Measurements from ENCODE around the gene GREB1. TPM values are rescaled to one million over a fixed set of nuclear protein-coding genes. Genes with fewer than 3 reads are reported as not detected.

The GREB1 gene
- total and polyA plus RNA-seq, 2 donors (not counting 1 experiment from before 2014, with no cell fraction given): 0.04 to 0.39 TPM

GRCh38 chr2:11642972-11643371, 109.1 kb downstream of the GREB1 start:
- no peak for DNase-seq
- intact Hi-C loops (cut with micrococcal nuclease): no loop called here
- Histone ChIP-seq H2AFZ (ENCODE audit: insufficient read depth, low read depth, low read length, poor library complexity, severe bottlenecking) (no peak overlapping the region), H3K4me3 (ENCODE audit: control extremely low read depth in 1 of 5, extremely low read depth in 1 of 5, insufficient read depth in 1 of 5, low read depth in 2 of 5, low read length in 4 of 5) (no peak overlapping the region), H3K79me2 (ENCODE audit: control insufficient read depth, insufficient read depth, low read length) (no peaks in the 10 kb centered on the region), H3K36me3 (replicated peaks in 1 of 2; ENCODE audit: control extremely low read depth in 1 of 2, control insufficient read depth in 1 of 2, extremely low read depth in 1 of 2, insufficient read depth in 2 of 2, low read length in 1 of 2) (no peaks in the 10 kb centered on the region), H3K27ac (ENCODE audit: low read length in 2 of 2) (no peak overlapping the region), H3K27me3 (replicated peaks in 1 of 4; ENCODE audit: control extremely low read depth in 1 of 4, control insufficient read depth in 3 of 4, insufficient read depth in 4 of 4, low read length in 3 of 4) (peaks cover 0 to 6% (median 0%) of the 10 kb centered on the region in 4 experiments), H3K4me2 (replicated peaks; ENCODE audit: low read depth, low read length, poor library complexity, severe bottlenecking) (no peak overlapping the region), H4K20me1 (ENCODE audit: control insufficient read depth, insufficient read depth, low read length, poor library complexity, severe bottlenecking) (no peaks in the 10 kb centered on the region), H3K9me3 (ENCODE audit: control extremely low read depth in 1 of 3, control insufficient read depth in 2 of 3, insufficient read depth in 1 of 3, low read length in 2 of 3) (no peaks in the 10 kb centered on the region), H3K9ac (ENCODE audit: low read length) (no peak overlapping the region), H3K4me1 (ENCODE audit: control insufficient read depth in 2 of 2, insufficient read depth in 2 of 2, low read length in 2 of 2) (no peaks in the 10 kb centered on the region)
- TF ChIP-seq, protein P1, sequence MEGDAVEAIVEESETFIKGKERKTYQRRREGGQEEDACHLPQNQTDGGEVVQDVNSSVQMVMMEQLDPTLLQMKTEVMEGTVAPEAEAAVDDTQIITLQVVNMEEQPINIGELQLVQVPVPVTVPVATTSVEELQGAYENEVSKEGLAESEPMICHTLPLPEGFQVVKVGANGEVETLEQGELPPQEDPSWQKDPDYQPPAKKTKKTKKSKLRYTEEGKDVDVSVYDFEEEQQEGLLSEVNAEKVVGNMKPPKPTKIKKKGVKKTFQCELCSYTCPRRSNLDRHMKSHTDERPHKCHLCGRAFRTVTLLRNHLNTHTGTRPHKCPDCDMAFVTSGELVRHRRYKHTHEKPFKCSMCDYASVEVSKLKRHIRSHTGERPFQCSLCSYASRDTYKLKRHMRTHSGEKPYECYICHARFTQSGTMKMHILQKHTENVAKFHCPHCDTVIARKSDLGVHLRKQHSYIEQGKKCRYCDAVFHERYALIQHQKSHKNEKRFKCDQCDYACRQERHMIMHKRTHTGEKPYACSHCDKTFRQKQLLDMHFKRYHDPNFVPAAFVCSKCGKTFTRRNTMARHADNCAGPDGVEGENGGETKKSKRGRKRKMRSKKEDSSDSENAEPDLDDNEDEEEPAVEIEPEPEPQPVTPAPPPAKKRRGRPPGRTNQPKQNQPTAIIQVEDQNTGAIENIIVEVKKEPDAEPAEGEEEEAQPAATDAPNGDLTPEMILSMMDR (IDR thresholded peaks at IDR 0.05): no peak
- TF ChIP-seq EZH2 (IDR thresholded peaks at IDR 0.05; ENCODE audit: borderline replicate concordance, insufficient read depth, low read depth, low read length, poor library complexity, severe bottlenecking): no peak
- Mint-ChIP-seq H3K4me1 (no peaks in the 10 kb centered on the region), H3K27ac (no peak overlapping the region), H3K4me3 (no peak overlapping the region), H3K27me3 (peaks cover 14% of the 10 kb centered on the region), H3K9me3 (ENCODE audit: insufficient read depth) (no peaks in the 10 kb centered on the region)
- no peak for ATAC-seq (ENCODE audit: low read depth)
- WGBS (ENCODE audit: insufficient coverage): 82% methylated on average over 6 of the region's 7 CpGs
- CTCF ChIA-PET: no interaction called here
- POLR2A ChIA-PET: no interaction called here

DNA sequence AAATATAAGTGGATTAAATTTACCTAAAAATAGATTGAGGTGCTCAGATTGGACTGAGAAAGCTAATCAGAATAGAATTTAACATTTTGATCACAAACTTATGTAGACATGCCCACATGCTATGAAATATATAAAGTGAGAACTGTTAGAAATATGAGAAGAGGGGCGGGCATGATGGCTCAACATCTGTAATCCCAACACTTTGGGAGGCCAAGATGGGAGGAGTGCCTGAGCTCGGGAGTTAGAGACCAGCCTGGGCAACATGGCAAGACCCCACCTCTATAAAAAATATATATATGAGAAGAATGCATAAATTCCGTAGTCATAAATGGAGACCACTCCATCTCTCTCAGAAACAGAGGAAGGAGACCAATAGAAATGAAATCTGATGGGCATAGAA, 110.4 kb downstream of the GREB1 start:
- H3K4me1 ChIP-seq (ENCODE audit: control insufficient read depth in 2 of 2, insufficient read depth in 2 of 2, low read length in 2 of 2): no peaks in the 10 kb centered on the region
- no peaks in the 10 kb centered on the region for H3K9me3 Mint-ChIP-seq (ENCODE audit: insufficient read depth)
- ChIA-PET POLR2A (no interaction called here), CTCF (no interaction called here)
- no peak overlapping the region for H3K9ac ChIP-seq (ENCODE audit: low read length)
- no peak for TF ChIP-seq EZH2 (IDR thresholded peaks at IDR 0.05; ENCODE audit: borderline replicate concordance, insufficient read depth, low read depth, low read length, poor library complexity, severe bottlenecking)
- TF ChIP-seq, protein P1 (IDR thresholded peaks at IDR 0.05): no peak
- H3K36me3 ChIP-seq (replicated peaks in 1 of 2; ENCODE audit: control extremely low read depth in 1 of 2, control insufficient read depth in 1 of 2, extremely low read depth in 1 of 2, insufficient read depth in 2 of 2, low read length in 1 of 2): no peaks in the 10 kb centered on the region
- H4K20me1 ChIP-seq (ENCODE audit: control insufficient read depth, insufficient read depth, low read length, poor library complexity, severe bottlenecking): no peaks in the 10 kb centered on the region
- H3K4me1 Mint-ChIP-seq: no peaks in the 10 kb centered on the region
- H3K27me3 Mint-ChIP-seq: peaks cover 13% of the 10 kb centered on the region
- H3K79me2 ChIP-seq (ENCODE audit: control insufficient read depth, insufficient read depth, low read length): no peaks in the 10 kb centered on the region
- WGBS (ENCODE audit: insufficient coverage): no CpG with 5 or more reads among the region's 3 CpGs
- no peak overlapping the region for H3K4me3 ChIP-seq (ENCODE audit: control extremely low read depth in 1 of 5, extremely low read depth in 1 of 5, insufficient read depth in 1 of 5, low read depth in 2 of 5, low read length in 4 of 5)
- intact Hi-C loops (cut with micrococcal nuclease): no loop called here
- no peak overlapping the region for H3K27ac ChIP-seq (ENCODE audit: low read length in 2 of 2)
- no peak overlapping the region for H3K4me3 Mint-ChIP-seq
- DNase-seq: no peak
- peaks cover 0 to 6% (median 0%) of the 10 kb centered on the region in 4 experiments for H3K27me3 ChIP-seq (replicated peaks in 1 of 4; ENCODE audit: control extremely low read depth in 1 of 4, control insufficient read depth in 3 of 4, insufficient read depth in 4 of 4, low read length in 3 of 4)
- no peaks in the 10 kb centered on the region for H3K9me3 ChIP-seq (ENCODE audit: control extremely low read depth in 1 of 3, control insufficient read depth in 2 of 3, insufficient read depth in 1 of 3, low read length in 2 of 3)
- no peak overlapping the region for H3K4me2 ChIP-seq (replicated peaks; ENCODE audit: low read depth, low read length, poor library complexity, severe bottlenecking)
- no peak overlapping the region for H3K27ac Mint-ChIP-seq
- no peak overlapping the region for H2AFZ ChIP-seq (ENCODE audit: insufficient read depth, low read depth, low read length, poor library complexity, severe bottlenecking)
- ATAC-seq (ENCODE audit: low read depth): no peak

All from B cell (primary cell).